ENCODE data around the gene MT1HL1. TPM values are rescaled to one million over a fixed set of nuclear protein-coding genes. Genes with fewer than 3 reads are reported as not detected.

MT1HL1 gene
- total and polyA plus RNA-seq, 2 experiments from 2014 or later = not detected

DNA sequence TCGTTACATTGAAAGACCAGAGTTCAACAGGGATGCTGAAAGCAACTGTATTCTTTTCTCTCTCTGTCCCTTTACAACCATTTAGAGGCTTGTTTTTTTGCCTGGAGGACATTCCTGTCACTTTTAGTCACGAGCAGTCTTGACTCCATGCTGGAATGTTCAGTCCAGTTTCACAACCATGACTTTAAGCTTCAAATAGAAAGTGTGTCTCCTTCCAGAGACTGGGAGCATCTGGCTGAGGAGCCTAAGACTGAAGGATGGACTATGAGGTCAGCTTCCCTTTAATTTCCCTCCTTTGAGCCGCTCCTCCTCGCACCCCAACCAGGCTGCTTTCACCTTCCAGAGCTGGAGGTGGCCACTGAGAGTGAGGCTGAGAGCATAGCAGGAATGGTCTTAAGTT is 27.2 kb upstream of the MT1HL1 start:
- no peaks in the 10 kb centered on the region for H3K9me3 ChIP-seq (ENCODE audit: low read depth)
- no peak for DNase-seq (ENCODE audit: low read depth in 1 of 2, low spot score in 1 of 2)
- no peak overlapping the region for H3K27ac ChIP-seq
- peaks cover 22% of the 10 kb centered on the region for H3K4me1 ChIP-seq (ENCODE audit: low read depth)
- H3K4me3 ChIP-seq = no peak overlapping the region
- TF ChIP-seq, protein P1, sequence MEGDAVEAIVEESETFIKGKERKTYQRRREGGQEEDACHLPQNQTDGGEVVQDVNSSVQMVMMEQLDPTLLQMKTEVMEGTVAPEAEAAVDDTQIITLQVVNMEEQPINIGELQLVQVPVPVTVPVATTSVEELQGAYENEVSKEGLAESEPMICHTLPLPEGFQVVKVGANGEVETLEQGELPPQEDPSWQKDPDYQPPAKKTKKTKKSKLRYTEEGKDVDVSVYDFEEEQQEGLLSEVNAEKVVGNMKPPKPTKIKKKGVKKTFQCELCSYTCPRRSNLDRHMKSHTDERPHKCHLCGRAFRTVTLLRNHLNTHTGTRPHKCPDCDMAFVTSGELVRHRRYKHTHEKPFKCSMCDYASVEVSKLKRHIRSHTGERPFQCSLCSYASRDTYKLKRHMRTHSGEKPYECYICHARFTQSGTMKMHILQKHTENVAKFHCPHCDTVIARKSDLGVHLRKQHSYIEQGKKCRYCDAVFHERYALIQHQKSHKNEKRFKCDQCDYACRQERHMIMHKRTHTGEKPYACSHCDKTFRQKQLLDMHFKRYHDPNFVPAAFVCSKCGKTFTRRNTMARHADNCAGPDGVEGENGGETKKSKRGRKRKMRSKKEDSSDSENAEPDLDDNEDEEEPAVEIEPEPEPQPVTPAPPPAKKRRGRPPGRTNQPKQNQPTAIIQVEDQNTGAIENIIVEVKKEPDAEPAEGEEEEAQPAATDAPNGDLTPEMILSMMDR (IDR thresholded peaks at IDR 0.05; ENCODE audit: low read depth, low read length) = no peak
- no peaks in the 10 kb centered on the region for H3K36me3 ChIP-seq
- H3K27me3 ChIP-seq = no peaks in the 10 kb centered on the region

DNA sequence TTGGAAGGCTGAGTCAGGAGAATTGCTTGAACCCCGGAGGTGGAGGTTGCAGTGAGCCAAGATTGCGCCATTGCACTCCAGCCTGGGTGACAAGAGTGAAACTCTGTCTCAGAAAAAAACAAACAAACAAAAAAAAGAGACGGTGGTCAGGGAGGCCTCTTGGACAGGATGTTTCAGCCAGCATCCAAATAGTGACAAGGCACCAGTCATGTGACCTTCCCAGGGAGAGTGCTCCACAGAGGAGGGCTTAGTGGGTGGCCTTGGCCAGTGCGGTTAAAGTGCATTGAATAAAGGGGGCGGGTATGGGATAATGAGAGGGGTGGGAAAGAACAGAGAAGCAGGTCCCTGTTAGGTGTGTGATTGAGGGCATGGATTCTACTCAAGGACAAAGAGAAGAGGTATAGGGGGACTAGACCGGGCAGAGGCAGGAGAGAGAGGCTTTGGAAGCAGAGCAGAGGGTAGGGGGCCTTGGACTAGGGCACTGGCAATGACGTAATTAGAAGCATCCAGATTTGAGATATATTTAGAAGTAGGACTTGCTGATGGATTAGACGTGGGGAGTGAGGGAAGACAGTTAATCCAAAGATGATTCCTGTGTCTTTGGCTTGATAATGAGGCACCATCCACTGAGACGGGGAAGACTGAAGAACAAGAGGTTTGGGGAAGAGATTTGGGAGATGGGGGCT is 25.8 kb upstream of the MT1HL1 start:
- Histone ChIP-seq H3K9me3 (ENCODE audit: low read depth) (no peaks in the 10 kb centered on the region), H3K27ac (no peak overlapping the region), H3K4me1 (ENCODE audit: low read depth) (peaks cover 22% of the 10 kb centered on the region), H3K27me3 (no peaks in the 10 kb centered on the region), H3K36me3 (no peaks in the 10 kb centered on the region), H3K4me3 (no peak overlapping the region)
- TF ChIP-seq, protein P1 (IDR thresholded peaks at IDR 0.05; ENCODE audit: low read depth, low read length) = no peak
- no peak for DNase-seq (ENCODE audit: low read depth in 1 of 2, low spot score in 1 of 2)

DNA sequence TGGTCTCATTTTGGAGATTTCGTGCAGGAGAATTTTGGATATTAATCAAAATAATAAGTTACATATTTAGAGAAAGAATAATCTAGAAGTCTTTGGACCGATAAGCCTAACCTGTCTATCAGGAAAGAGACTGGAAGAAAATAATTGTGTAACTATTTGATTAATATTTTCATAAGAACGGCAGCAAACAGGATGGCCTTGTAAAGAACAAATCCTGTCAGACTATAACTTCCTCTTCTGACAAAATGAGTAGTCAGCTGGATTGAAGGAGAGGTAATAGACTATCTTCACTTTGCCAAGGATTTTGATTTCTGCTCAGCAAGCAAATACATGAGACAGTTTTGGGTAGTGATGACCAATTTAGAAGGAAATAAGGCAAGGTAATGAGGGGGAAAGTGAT is 25.0 kb upstream of the MT1HL1 start:
- TF ChIP-seq, protein P1 (IDR thresholded peaks at IDR 0.05; ENCODE audit: low read depth, low read length) = no peak
- no peak overlapping the region for H3K27ac ChIP-seq
- DNase-seq (ENCODE audit: low read depth in 1 of 2, low spot score in 1 of 2) = no peak

DNA sequence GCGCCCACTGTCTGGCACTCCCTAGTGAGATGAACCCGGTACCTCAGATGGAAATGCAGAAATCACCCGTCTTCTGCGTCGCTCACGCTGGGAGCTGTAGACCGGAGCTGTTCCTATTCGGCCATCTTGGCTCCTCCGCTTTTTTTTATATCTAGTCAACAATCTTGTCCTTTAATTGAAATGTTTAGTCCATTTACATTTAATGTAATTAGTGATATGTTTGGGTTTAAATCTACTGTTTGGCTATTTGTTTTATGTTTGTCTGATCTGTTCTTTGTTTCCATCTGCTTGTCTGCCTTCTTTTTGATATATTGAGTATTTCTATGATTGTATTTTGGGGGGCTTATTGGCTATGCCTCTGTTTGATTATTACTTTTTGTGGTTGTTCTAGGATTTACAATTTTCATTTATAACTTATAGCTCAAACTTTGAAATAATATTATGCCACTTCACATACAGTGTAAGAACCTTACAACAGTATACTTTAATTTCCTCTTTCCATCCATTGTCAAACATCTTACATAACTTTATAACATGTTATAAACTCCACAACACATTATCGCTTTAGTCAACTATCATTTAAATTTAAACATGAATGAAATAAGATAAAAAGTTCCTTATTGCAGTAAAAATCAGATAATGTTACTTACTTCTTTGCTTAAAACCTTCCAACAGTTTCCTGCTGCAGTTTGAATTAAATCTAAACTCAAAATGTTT is 21.3 kb upstream of the MT1HL1 start:
- Histone ChIP-seq H3K27ac (no peak overlapping the region), H3K4me3 (no peak overlapping the region), H3K36me3 (no peaks in the 10 kb centered on the region), H3K27me3 (no peaks in the 10 kb centered on the region), H3K9me3 (ENCODE audit: low read depth) (no peaks in the 10 kb centered on the region), H3K4me1 (ENCODE audit: low read depth) (peaks cover 12% of the 10 kb centered on the region)
- TF ChIP-seq, protein P1 (IDR thresholded peaks at IDR 0.05; ENCODE audit: low read depth, low read length) = no peak
- no peak for DNase-seq (ENCODE audit: low read depth in 1 of 2, low spot score in 1 of 2)

More for the DNA sequence above, 25.0 kb upstream of the MT1HL1 start:
- Histone ChIP-seq H3K4me1 (ENCODE audit: low read depth) (peaks cover 22% of the 10 kb centered on the region), H3K27me3 (no peaks in the 10 kb centered on the region), H3K36me3 (no peaks in the 10 kb centered on the region), H3K9me3 (ENCODE audit: low read depth) (no peaks in the 10 kb centered on the region), H3K4me3 (no peak overlapping the region)

DNA sequence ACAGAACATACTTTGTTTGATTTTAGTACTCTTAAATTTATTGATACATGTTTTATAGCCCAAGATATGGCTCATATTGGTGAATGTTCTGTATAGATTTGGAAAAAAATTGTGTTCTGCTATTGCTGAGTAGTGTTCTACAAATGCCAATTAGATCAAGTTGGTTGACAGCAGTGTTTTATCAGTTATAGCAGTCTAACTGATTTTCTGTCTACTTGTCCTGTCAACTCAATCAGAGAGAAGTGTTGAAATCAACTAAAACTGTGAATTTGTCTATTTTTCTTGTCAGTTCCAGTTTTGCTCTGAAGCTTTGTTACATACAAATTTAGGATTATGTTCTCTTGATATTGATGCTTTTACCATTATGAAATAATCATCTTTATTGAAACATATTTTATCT is 14.7 kb upstream of the MT1HL1 start:
- H3K4me1 ChIP-seq (ENCODE audit: low read depth) = no peaks in the 10 kb centered on the region
- no peaks in the 10 kb centered on the region for H3K36me3 ChIP-seq
- no peaks in the 10 kb centered on the region for H3K9me3 ChIP-seq (ENCODE audit: low read depth)

More for the DNA sequence above, 14.7 kb upstream of the MT1HL1 start:
- Histone ChIP-seq H3K4me3 (no peak overlapping the region), H3K27me3 (no peaks in the 10 kb centered on the region), H3K27ac (no peak overlapping the region)
- TF ChIP-seq, protein P1 (IDR thresholded peaks at IDR 0.05; ENCODE audit: low read depth, low read length) = no peak
- no peak for DNase-seq (ENCODE audit: low read depth in 1 of 2, low spot score in 1 of 2)
